Stimulated activated CD4-positive, alpha-beta T cell treated with anti-CD3 and anti-CD28 coated beads, Interleukin-15, amount 100 ng/mL, for 1 hour (primary cell): ENCODE results near the gene CLEC7A.

Experiments used
- DNase-seq, 2 donors: peaks; one replicate each; pipeline ENCODE4 v3.0.0-alpha.2; 2020; ENCODE audit warnings: low read depth in 1 of 2, low spot score in 1 of 2

The CLEC7A gene

GRCh38 chr12:10142976-10143589 is 13.1 kb upstream of the CLEC7A start:
- no peak for DNase-seq

GRCh38 chr12:10140001-10140400 is 10.0 kb upstream of the CLEC7A start:
- no peak for DNase-seq

- no peak for DNase-seq
These were observed 6.7 kb upstream of the CLEC7A start for GRCh38 chr12:10136637-10137205.

- no peak for DNase-seq
These were observed 5.1 kb upstream of the CLEC7A start for GRCh38 chr12:10135126-10135525.

- DNase-seq = no peak
These were observed 2.9 kb upstream of the CLEC7A start for GRCh38 chr12:10132850-10133370.

GRCh38 chr12:10131111-10131690 is 1.2 kb upstream of the CLEC7A start:
- no peak for DNase-seq

GRCh38 chr12:10128687-10129086 is 1.3 kb downstream of the CLEC7A start:
- DNase-seq = no peak

- DNase-seq = no peak
These were observed 3.6 kb downstream of the CLEC7A start for GRCh38 chr12:10126413-10126812.

- no peak for DNase-seq
These were observed 7.3 kb downstream of the CLEC7A start for GRCh38 chr12:10122689-10123088.

GRCh38 chr12:10121278-10121677 is 8.7 kb downstream of the CLEC7A start:
- no peak for DNase-seq

- no peak for DNase-seq
These were observed 10.9 kb downstream of the CLEC7A start for GRCh38 chr12:10119066-10119465.

GRCh38 chr12:10115890-10116289 is 14.1 kb downstream of the CLEC7A start:
- no peak for DNase-seq

GRCh38 chr12:10115311-10115710 is 14.7 kb downstream of the CLEC7A start:
- DNase-seq = no peak

GRCh38 chr12:10113920-10114319 is 16.1 kb downstream of the CLEC7A start:
- DNase-seq = no peak

- no peak for DNase-seq
These were observed 16.9 kb downstream of the CLEC7A start for GRCh38 chr12:10113075-10113474.

GRCh38 chr12:10111451-10111850 is 18.5 kb downstream of the CLEC7A start:
- DNase-seq = no peak

- DNase-seq = no peak
These were observed 19.6 kb downstream of the CLEC7A start for GRCh38 chr12:10110256-10110844.

- no peak for DNase-seq
These were observed 27.7 kb downstream of the CLEC7A start for GRCh38 chr12:10102322-10102721.

GRCh38 chr12:10101648-10102220 is 28.3 kb downstream of the CLEC7A start:
- no peak for DNase-seq

GRCh38 chr12:10101042-10101579 is 28.9 kb downstream of the CLEC7A start:
- no peak for DNase-seq

GRCh38 chr12:10098791-10099190 is 31.2 kb downstream of the CLEC7A start, which contains the start of gene CLEC1A:
Gene CLEC1A, minus strand, starts transcription at chr12:10098985. Its CDS starts 63 bp downstream, at chr12:10098922.
- DNase-seq = no peak
